Panc1 (cell line): ENCODE results near the gene ASH1L. TPM values are rescaled to one million over a fixed set of nuclear protein-coding genes. Genes with fewer than 3 reads are reported as not detected.
"Not testable (repeated sequence)": the region's sequence is repeated elsewhere in the genome, so short reads cannot be mapped to it uniquely, and the experiment has no call there.

Source experiments
- ATAC-seq: fragments of 200-7000 bp; cut with Tn5 transposase; 2 replicates; pipeline ENCODE4 v1.9.1; 2020; ENCODE audit warnings: mild to moderate bottlenecking, moderate library complexity
- BruUV-seq: library from RNA; stranded (reverse); fragments of 400-500 nt; replicated peaks from 2 replicates; lab custom pipeline; 2021; lab: Mats Ljungman, UMichigan
- CTCF ChIA-PET: fragments of 300-600 bp; sonication (Branson Sonifier 250); formaldehyde crosslinking; loops from one replicate; lab custom pipeline; 2022; ENCODE audit warnings: antibody characterized with exemption; lab: Charles Lee
- POLR2A ChIA-PET: fragments of 300-600 bp; sonication (Branson Sonifier 250); formaldehyde crosslinking; loops from one replicate; lab custom pipeline; 2022; ENCODE audit warnings: antibody characterized with exemption; lab: Charles Lee
- DNase-seq: peaks from one replicate; pipeline ENCODE4 v3.0.0-alpha.2; 2010; ENCODE audit warnings: low read depth, low spot score
- H3K27ac ChIP-seq: 2 replicates; pipeline ENCODE4 v1.5.1; 2011; ENCODE audit warnings: mild to moderate bottlenecking, low read length, inconsistent platforms
- H3K27me3 ChIP-seq: fragments of 200-500 bp; sonication (Bioruptor generic); 2 replicates; pipeline ENCODE4 v1.6.0; 2014; ENCODE audit warnings: low read length, inconsistent platforms; ENCODE audit not compliant: control insufficient read depth, insufficient read depth
- H3K36me3 ChIP-seq: fragments of 200-500 bp; sonication (Bioruptor generic); 2 replicates; pipeline ENCODE4 v1.5.1; 2014; ENCODE audit warnings: inconsistent platforms, mild to moderate bottlenecking, low read length, moderate library complexity; ENCODE audit not compliant: control insufficient read depth, insufficient read depth
- H3K4me1 ChIP-seq: 2 replicates; pipeline ENCODE4 v1.5.1; 2011; ENCODE audit warnings: inconsistent platforms, mild to moderate bottlenecking, low read length, moderate library complexity; ENCODE audit not compliant: control insufficient read depth, insufficient read depth
- H3K4me3 ChIP-seq, 2 experiments: 2 replicates each; pipeline ENCODE4 v1.5.1; 2011 to 2012; ENCODE audit warnings: low read depth in 2 of 2, low read length in 2 of 2, mild to moderate bottlenecking in 2 of 2, inconsistent platforms in 1 of 2, moderate library complexity in 1 of 2
- H3K9me3 ChIP-seq: fragments of 200-500 bp; sonication (Bioruptor generic); 2 replicates; pipeline ENCODE4 v1.5.1; 2014; ENCODE audit warnings: low read depth, mild to moderate bottlenecking, inconsistent platforms, low read length, moderate library complexity; ENCODE audit not compliant: control insufficient read depth, insufficient read depth
- POLR2AphosphoS5 ChIP-seq: IDR thresholded peaks from 2 replicates; pipeline ENCODE4 v1.6.1; 2012; ENCODE audit warnings: mild to moderate bottlenecking, low read depth, low read length, moderate library complexity
- SIN3A ChIP-seq: IDR thresholded peaks from 2 replicates; pipeline ENCODE4 v1.6.1; 2012; ENCODE audit warnings: low read depth, mild to moderate bottlenecking, low read length, moderate library complexity, borderline replicate concordance; ENCODE audit not compliant: insufficient read depth
- TCF7L2 ChIP-seq: IDR thresholded peaks from 2 replicates; pipeline ENCODE4 v1.6.1; 2011; ENCODE audit warnings: mild to moderate bottlenecking, low read depth, low read length, inconsistent platforms
- in situ Hi-C: cut with HindIII; loops from 2 replicates; pipeline ENCODE4 v1.10.0; 2016; ENCODE audit warnings: low sequenced_read_pairs, low pct_unique_long_range_greater_than_20kb
- intact Hi-C: fragments of 100-400 bp; cut with micrococcal nuclease; formaldehyde crosslinking; loops from one replicate; pipeline ENCODE4 v1.10.0; 2022; ENCODE audit not compliant: unreplicated experiment
- total RNA-seq: library from RNA; stranded (reverse); gene quantifications from one replicate; pipeline ENCODE4 v1.2.1, GENCODE V29; 2021; ENCODE audit not compliant: unreplicated experiment
- TF ChIP-seq, protein P1 (sequence below): fragments of 450-650 bp; IDR thresholded peaks from 2 replicates; pipeline ENCODE4 v1.5.1; 2017; ENCODE audit warnings: mild to moderate bottlenecking
- TF ChIP-seq, protein P2 (sequence below), 2 experiments: IDR thresholded peaks; 2 replicates each; pipeline ENCODE4 v1.6.1; 2011 to 2012; ENCODE audit warnings: low read depth in 2 of 2, control low read depth in 1 of 2, low read length in 1 of 2, mild to moderate bottlenecking in 1 of 2, moderate library complexity in 1 of 2; ENCODE audit not compliant: insufficient read depth in 1 of 2

ASH1L gene
- total RNA-seq, 1 experiment from 2014 or later, result 40.9 TPM

DNA sequence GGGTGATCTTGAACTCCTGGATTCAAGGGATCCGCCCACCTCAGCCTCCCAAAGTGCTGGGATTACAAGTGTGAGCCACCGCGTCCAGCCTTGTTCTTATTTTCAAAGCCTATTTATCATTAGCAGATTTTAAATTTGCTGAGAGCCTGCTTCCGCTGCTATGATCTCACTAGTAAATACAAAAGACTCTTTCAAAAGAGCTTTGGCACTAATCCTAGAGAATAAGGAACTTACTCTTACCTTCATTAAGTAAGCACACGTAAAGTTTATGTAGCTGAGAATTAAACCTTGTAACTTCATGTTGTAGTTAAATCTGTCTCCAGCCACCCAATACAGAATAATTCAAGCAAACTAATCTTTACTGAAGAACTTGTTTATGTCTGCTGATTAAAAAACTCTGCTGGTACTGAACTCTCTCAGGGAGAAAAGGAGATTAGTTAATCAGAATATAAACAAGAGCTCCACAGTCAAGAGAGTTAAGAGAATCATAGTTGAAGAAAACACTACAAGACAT lies 169.6 kb downstream of the ASH1L start:
- in situ Hi-C loops, result no loop called here
- no peaks in the 10 kb centered on the region for H3K27me3 ChIP-seq
- no peaks in the 10 kb centered on the region for H3K4me1 ChIP-seq
- BruUV-seq, result no TSS peak
- intact Hi-C loops, result no loop called here
- no peak overlapping the region for H3K27ac ChIP-seq
- ChIA-PET POLR2A (interaction anchor here (0.7 kb wide), 1 partner anchor 34 kb away, joined by 4 read pairs; no protein-coding TSS in a partner anchor), CTCF (no interaction called here)
- TF ChIP-seq TCF7L2 (no peak), POLR2AphosphoS5 (no peak), SIN3A (no peak)
- TF ChIP-seq, protein P1, sequence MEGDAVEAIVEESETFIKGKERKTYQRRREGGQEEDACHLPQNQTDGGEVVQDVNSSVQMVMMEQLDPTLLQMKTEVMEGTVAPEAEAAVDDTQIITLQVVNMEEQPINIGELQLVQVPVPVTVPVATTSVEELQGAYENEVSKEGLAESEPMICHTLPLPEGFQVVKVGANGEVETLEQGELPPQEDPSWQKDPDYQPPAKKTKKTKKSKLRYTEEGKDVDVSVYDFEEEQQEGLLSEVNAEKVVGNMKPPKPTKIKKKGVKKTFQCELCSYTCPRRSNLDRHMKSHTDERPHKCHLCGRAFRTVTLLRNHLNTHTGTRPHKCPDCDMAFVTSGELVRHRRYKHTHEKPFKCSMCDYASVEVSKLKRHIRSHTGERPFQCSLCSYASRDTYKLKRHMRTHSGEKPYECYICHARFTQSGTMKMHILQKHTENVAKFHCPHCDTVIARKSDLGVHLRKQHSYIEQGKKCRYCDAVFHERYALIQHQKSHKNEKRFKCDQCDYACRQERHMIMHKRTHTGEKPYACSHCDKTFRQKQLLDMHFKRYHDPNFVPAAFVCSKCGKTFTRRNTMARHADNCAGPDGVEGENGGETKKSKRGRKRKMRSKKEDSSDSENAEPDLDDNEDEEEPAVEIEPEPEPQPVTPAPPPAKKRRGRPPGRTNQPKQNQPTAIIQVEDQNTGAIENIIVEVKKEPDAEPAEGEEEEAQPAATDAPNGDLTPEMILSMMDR, result no peak
- TF ChIP-seq, protein P2, sequence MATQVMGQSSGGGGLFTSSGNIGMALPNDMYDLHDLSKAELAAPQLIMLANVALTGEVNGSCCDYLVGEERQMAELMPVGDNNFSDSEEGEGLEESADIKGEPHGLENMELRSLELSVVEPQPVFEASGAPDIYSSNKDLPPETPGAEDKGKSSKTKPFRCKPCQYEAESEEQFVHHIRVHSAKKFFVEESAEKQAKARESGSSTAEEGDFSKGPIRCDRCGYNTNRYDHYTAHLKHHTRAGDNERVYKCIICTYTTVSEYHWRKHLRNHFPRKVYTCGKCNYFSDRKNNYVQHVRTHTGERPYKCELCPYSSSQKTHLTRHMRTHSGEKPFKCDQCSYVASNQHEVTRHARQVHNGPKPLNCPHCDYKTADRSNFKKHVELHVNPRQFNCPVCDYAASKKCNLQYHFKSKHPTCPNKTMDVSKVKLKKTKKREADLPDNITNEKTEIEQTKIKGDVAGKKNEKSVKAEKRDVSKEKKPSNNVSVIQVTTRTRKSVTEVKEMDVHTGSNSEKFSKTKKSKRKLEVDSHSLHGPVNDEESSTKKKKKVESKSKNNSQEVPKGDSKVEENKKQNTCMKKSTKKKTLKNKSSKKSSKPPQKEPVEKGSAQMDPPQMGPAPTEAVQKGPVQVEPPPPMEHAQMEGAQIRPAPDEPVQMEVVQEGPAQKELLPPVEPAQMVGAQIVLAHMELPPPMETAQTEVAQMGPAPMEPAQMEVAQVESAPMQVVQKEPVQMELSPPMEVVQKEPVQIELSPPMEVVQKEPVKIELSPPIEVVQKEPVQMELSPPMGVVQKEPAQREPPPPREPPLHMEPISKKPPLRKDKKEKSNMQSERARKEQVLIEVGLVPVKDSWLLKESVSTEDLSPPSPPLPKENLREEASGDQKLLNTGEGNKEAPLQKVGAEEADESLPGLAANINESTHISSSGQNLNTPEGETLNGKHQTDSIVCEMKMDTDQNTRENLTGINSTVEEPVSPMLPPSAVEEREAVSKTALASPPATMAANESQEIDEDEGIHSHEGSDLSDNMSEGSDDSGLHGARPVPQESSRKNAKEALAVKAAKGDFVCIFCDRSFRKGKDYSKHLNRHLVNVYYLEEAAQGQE (IDR thresholded peaks at IDR 0.05; ENCODE audit: insufficient read depth in 1 of 2, low read depth in 2 of 2, low read length in 1 of 2), result no peak
- ATAC-seq (no peak), DNase-seq (no peak)
- no peaks in the 10 kb centered on the region for H3K9me3 ChIP-seq
- H3K4me3 ChIP-seq, result no peak overlapping the region
- H3K36me3 ChIP-seq, result peaks cover 8% of the 10 kb centered on the region; the same call in 1 of the 2 replicates

DNA sequence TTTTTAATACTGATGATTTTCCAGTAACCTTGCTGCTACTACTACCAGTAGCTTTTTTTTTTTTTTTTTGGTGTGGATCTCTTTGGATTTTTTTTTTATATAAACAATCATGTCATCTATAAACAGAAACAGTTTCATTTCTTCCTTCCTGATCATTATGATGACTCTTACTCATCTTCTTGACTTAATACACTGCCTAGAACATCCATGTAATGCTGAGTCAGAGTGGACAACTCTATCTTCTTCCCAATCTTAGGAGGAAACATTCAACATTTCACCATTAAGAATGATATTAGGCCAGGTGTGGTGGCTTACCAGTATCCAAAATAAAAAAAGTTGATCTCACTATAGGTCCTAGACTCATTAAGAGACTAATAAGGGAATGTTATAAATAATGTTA lies 172.8 kb downstream of the ASH1L start:
- no TSS peak for BruUV-seq
- intact Hi-C loops, result no loop called here
- no peak for TF ChIP-seq POLR2AphosphoS5
- TF ChIP-seq, protein P2 (IDR thresholded peaks at IDR 0.05; ENCODE audit: insufficient read depth in 1 of 2, low read depth in 2 of 2, low read length in 1 of 2), result no peak
- TF ChIP-seq, protein P1, result no peak
- TF ChIP-seq SIN3A, result no peak
- TF ChIP-seq TCF7L2, result no peak
- in situ Hi-C loops, result no loop called here
- Histone ChIP-seq H3K4me1 (no peaks in the 10 kb centered on the region), H3K4me3 (no peak overlapping the region), H3K36me3 (peaks cover 8% of the 10 kb centered on the region; the same call in 1 of the 2 replicates), H3K27me3 (no peaks in the 10 kb centered on the region), H3K9me3 (no peaks in the 10 kb centered on the region), H3K27ac (no peak overlapping the region)
- POLR2A ChIA-PET, result interaction anchor here (0.7 kb wide), 1 partner anchor 9 kb away, joined by 3 read pairs; no protein-coding TSS in a partner anchor
- no peak for ATAC-seq
- CTCF ChIA-PET, result no interaction called here
- DNase-seq, result no peak

DNA sequence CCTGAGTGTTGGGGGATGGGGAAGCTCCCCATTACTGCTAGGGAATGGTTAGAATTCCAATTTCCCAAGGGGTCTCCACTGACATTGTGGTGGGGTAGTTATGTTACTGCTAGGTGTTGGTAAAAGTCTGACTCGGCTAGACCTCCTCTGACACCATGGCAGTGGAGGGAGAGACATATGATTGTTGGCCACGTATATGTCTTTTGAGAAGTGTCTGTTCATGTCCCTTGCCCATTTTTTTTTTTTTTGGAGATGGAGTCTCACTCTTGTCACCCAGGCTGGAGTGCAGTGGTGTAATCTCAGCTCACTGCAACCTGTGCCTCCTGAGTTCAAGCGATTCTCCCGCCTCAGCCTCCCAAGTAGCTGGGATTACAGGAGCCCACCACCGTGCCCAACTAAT lies 176.8 kb downstream of the ASH1L start:
- DNase-seq, POLR2A ChIA-PET, H3K4me1 ChIP-seq, ATAC-seq, H3K9me3 ChIP-seq, BruUV-seq, H3K27me3 ChIP-seq, H3K36me3 ChIP-seq, CTCF ChIA-PET, intact Hi-C loops, H3K27ac ChIP-seq, H3K4me3 ChIP-seq, in situ Hi-C loops: not testable (repeated sequence)
